HG03039 (cell line): ENCODE measurements around the gene ACOT13.
A peak's percentile ranks its signal among the peaks of the same experiment; 100 is the strongest.
"Not testable (repeated sequence)": the region's sequence is repeated elsewhere in the genome, so short reads cannot be mapped to it uniquely, and the experiment has no call there.

ENCODE experiments used
- ATAC-seq: cut with Tn5 transposase; IDR thresholded peaks from one replicate; pipeline ENCODE4 v1.9.1; 2021; ENCODE audit warnings: mild to moderate bottlenecking, moderate library complexity; ENCODE audit not compliant: unreplicated experiment

ACOT13 gene

GRCh38 chr6:24666641-24667377 is at the start of gene ACOT13, which contains the start of gene TDP2:
Gene ACOT13, plus strand, starts transcription at chr6:24667077. Its CDS starts 187 bp downstream, at chr6:24667264.
Gene TDP2, minus strand, starts transcription at chr6:24666899. Its CDS starts 37 bp downstream, at chr6:24666862.
- peak; percentile 94 for ATAC-seq

- ATAC-seq = no peak
These were observed 47.2 kb upstream of the ACOT13 start for GRCh38 chr6:24619661-24620060.

DNA sequence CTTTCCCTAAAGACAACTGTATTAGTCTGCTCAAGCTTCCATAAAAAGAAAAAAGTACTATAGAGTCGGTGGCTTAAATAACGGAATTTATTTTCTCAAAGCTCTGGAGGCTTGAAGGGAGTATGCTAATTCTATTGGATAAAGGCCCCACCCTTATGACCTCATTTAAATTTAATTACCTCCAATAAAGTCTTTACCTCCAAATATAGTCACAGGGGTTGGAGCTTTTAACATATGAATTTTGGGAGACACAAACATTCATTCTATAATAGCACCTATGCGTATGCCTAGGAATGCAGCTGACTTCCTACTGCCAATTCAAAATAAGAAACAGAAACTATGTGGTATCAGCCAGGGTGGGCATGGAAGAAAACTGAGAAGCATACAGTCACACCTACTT is 46.2 kb upstream of the ACOT13 start:
- ATAC-seq = no peak

GRCh38 chr6:24621626-24622289 is 45.1 kb upstream of the ACOT13 start:
- no peak for ATAC-seq

- no peak for ATAC-seq
These were observed 35.9 kb upstream of the ACOT13 start for GRCh38 chr6:24630856-24631505.

- no peak for ATAC-seq
These were observed 35.2 kb upstream of the ACOT13 start for GRCh38 chr6:24631671-24632070.

GRCh38 chr6:24632573-24632972 is 34.3 kb upstream of the ACOT13 start:
- no peak for ATAC-seq

GRCh38 chr6:24636681-24637080 is 30.2 kb upstream of the ACOT13 start:
- no peak for ATAC-seq

GRCh38 chr6:24640166-24640565 is 26.7 kb upstream of the ACOT13 start:
- no peak for ATAC-seq

- not testable (repeated sequence) for ATAC-seq
These were observed 26.2 kb upstream of the ACOT13 start for GRCh38 chr6:24640631-24641030.

DNA sequence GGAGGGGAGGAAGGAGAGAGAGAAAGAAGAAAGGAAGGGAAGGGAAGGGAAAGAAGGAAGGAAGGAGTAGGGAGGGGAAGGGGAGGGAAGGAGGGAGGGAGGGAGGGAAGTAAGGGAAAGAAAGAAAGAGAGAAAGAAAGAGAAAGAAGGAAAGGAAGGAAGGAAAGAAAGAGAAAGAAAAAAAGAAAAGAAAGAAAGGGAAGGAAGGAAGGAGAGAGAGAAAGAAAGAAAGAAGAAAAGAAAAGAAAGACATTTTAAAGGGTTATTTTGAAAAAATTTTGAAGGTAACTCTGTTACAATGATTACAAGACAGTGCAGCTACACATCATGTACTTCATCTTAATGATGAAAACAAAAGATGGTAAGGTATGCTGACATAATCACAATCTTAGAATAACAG is 24.8 kb upstream of the ACOT13 start:
- ATAC-seq = no peak

DNA sequence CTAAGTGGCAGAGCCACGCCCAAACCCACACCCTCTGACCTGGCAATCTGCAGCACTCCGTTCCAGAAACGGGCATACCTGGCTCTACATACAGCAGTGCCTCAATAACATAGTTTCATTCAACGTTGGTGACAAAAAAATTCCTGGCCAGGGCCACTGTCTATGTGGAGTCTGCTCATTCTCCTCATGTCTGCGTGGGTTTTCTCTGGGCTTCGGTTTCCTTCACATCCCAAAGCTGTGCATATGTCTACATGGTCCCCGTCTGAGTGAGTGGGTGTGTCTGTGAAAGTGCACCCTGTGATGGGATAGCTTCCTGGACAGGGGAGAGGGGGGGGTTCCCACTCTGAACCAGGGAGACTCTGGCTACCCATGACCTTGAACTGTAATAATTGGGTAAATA is 23.0 kb upstream of the ACOT13 start:
- no peak for ATAC-seq

DNA sequence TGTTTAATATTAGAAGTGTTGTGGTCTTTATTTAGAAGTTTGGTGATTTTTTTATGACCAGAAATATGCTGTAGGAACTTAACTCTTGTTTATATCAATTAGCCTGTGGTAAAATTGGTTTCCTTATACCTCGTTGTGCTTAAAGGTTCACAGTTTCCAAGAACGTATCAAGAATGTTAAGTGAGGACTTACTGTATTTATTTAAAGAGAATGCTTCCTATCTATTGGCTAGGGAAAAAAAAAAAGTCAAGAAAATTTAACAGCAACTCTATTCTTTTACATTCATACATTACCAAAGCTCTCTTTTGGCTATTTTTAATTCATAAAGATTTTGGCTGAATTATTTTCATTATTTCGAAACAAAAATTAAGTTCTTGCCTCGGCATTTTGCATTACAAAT is 22.5 kb upstream of the ACOT13 start:
- ATAC-seq = no peak

GRCh38 chr6:24646771-24647170 is 20.1 kb upstream of the ACOT13 start:
- no peak for ATAC-seq

GRCh38 chr6:24648276-24648675 is 18.6 kb upstream of the ACOT13 start:
- no peak for ATAC-seq

DNA sequence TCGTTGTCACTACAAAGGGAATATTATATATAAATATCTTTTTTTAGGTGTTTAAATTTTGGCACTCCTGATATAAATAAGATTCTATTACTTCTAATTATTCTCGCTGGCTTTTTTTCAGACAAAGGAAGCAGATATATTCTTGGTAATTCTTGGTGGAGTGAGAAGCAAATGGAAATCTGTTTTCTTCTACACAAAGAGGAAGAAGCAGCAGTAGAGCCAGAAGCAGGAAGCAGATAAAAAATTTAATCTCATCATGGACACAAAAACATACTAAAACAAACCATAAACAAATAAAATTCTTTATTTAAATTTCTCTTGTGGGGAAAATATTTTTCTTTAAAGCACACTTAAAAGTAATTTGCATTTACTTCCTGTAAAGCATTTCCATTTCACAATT is 17.2 kb upstream of the ACOT13 start:
- no peak for ATAC-seq

DNA sequence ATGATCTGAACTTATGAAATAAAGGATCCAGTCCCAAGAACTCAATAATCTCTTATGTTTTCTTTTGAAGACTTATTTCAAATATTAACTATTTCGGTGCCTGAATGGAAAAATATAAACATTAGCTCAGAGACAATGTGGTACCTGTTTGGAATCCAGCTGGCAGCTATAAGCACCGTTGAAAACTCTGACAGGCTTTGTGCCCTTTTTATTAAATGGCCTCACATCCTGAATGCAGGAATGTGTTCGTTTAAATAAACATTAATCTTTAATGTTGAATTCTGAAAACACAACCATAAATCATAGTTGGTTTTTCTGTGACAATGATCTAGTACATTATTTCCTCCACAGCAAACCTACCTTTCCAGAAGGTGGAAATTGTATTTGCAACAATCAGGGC is 16.5 kb upstream of the ACOT13 start:
- no peak for ATAC-seq

DNA sequence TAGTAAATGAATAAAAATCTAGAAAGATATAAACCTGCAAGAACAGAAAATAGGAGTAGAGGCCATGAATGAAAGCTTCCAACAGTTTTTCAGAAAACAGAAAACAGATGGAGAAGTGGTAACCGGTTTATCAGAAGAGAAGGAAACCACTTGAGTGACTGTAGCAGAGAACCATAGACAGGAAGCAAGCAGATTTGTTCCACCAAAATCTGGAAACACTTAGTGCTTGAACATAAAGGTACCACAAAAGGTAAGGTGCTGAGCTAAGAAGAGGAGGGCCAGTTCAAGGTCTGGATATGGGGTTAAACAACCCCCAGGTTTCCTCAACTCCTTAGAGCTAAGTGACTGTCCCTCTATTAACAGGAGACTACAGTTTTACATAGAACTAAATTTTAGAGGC is 11.7 kb upstream of the ACOT13 start:
- ATAC-seq = no peak

- ATAC-seq = no peak
These were observed 8.0 kb upstream of the ACOT13 start for GRCh38 chr6:24658573-24659560.

GRCh38 chr6:24659561-24659960 is 7.3 kb upstream of the ACOT13 start:
- no peak for ATAC-seq

- no peak for ATAC-seq
These were observed 6.8 kb upstream of the ACOT13 start for GRCh38 chr6:24660105-24660504.
